K562 (cell line): Measurements from ENCODE around the gene CAPN5. TPM values are rescaled to one million over a fixed set of nuclear protein-coding genes. Genes with fewer than 3 reads are reported as not detected.

Source experiments
- ATF3 ChIP-seq, 2 experiments: fragments of 450-650 bp in 1 of 2; sonication (generic) in 1 of 2; formaldehyde crosslinking in 1 of 2; IDR thresholded peaks in 1 of 2; conservative IDR thresholded peaks in 1 of 2; 2 replicates each; pipeline versions ENCODE4 v1.6.1 to v1.8.1; 2016 to 2023; ENCODE audit warnings: mild to moderate bottlenecking in 2 of 2, moderate library complexity in 2 of 2, inconsistent platforms in 1 of 2, missing genetic modification reagents in 1 of 2
- CBX5 ChIP-seq: IDR thresholded peaks from 2 replicates; pipeline ENCODE4 v1.6.1; 2014; ENCODE audit warnings: low read depth, borderline replicate concordance
- CEBPB ChIP-seq: fragments of 450-650 bp; IDR thresholded peaks from 2 replicates; pipeline ENCODE4 v1.6.1; 2016; ENCODE audit warnings: missing genetic modification characterization, missing compliant biosample characterization
- CGGBP1 ChIP-seq: fragments of 250-450 bp; sonication (Bioruptor Pico); IDR thresholded peaks from 2 replicates; pipeline ENCODE4 v1.9.0; 2021; ENCODE audit warnings: mild to moderate bottlenecking
- DEAF1 ChIP-seq: fragments of 450-650 bp; formaldehyde crosslinking; IDR thresholded peaks from 2 replicates; pipeline ENCODE4 v1.4.0; 2020; ENCODE audit warnings: mild to moderate bottlenecking, moderate library complexity
- GABPB2 ChIP-seq: fragments of 250-450 bp; sonication (Bioruptor Pico); conservative IDR thresholded peaks from 2 replicates; pipeline ENCODE4 v1.5.1; 2021; ENCODE audit warnings: mild to moderate bottlenecking
- HDAC2 ChIP-seq: fragments of 450-650 bp; IDR thresholded peaks from 2 replicates; pipeline ENCODE4 v1.6.1; 2016; ENCODE audit warnings: mild to moderate bottlenecking
- NCOA1 ChIP-seq: fragments of 450-650 bp; IDR thresholded peaks from 2 replicates; pipeline ENCODE4 v1.6.1; 2016; ENCODE audit warnings: low read depth
- PTRF ChIP-seq: fragments of 450-650 bp; IDR thresholded peaks from 2 replicates; pipeline ENCODE4 v1.6.1; 2016; ENCODE audit warnings: mild to moderate bottlenecking, missing genetic modification characterization, missing compliant biosample characterization
- REST ChIP-seq, 2 experiments: fragments of 450-650 bp; formaldehyde crosslinking in 1 of 2; IDR thresholded peaks; 2 replicates each; pipeline versions ENCODE4 v1.4.0 to v1.6.1; 2014 to 2020; ENCODE audit warnings: mild to moderate bottlenecking in 2 of 2, borderline replicate concordance in 1 of 2, low read depth in 1 of 2
- RUNX1 ChIP-seq: sonication (generic); IDR thresholded peaks from 2 replicates; pipeline ENCODE4 v1.6.1; 2016; ENCODE audit warnings: antibody characterized with exemption, low read depth
- SAP30 ChIP-seq: fragments of 200-600 bp; sonication (generic); IDR thresholded peaks from 2 replicates; pipeline ENCODE4 v1.6.1; 2012; ENCODE audit warnings: borderline replicate concordance, low read depth, mild to moderate bottlenecking, moderate library complexity, low read length, control low read depth, inconsistent platforms; ENCODE audit not compliant: insufficient read depth, poor library complexity, severe bottlenecking
- SMAD1 ChIP-seq: fragments of 150-350 bp; IDR thresholded peaks from 2 replicates; pipeline ENCODE4 v1.6.1; 2014; ENCODE audit warnings: low read length, low read depth; ENCODE audit not compliant: partially characterized antibody
- SREBF1 ChIP-seq: fragments of 150-350 bp; IDR thresholded peaks from 2 replicates; pipeline ENCODE4 v1.6.1; 2014; ENCODE audit warnings: antibody characterized with exemption, low read depth, low read length, borderline replicate concordance
- TRIM28 ChIP-seq: fragments of 450-650 bp; IDR thresholded peaks from 2 replicates; pipeline ENCODE4 v1.6.1; 2017
- ZBED1 ChIP-seq: IDR thresholded peaks from 2 replicates; pipeline ENCODE4 v1.6.1; 2014
- ZC3H8 ChIP-seq: fragments of 450-650 bp; IDR thresholded peaks from 2 replicates; pipeline ENCODE4 v1.6.1; 2017
- ZNF586 ChIP-seq: fragments of 450-650 bp; formaldehyde crosslinking; conservative IDR thresholded peaks from 2 replicates; pipeline ENCODE4 v1.4.0; 2020; ENCODE audit warnings: mild to moderate bottlenecking, moderate library complexity
- ZSCAN32 ChIP-seq: fragments of 450-650 bp; formaldehyde crosslinking; IDR thresholded peaks from 2 replicates; pipeline ENCODE4 v1.4.0; 2020; ENCODE audit warnings: mild to moderate bottlenecking, moderate library complexity
- polyA plus RNA-seq, 8 experiments: library from polyadenylated mRNA; depleted of rRNA in 4 of 8; stranded (reverse) in 5 of 8; unstranded in 3 of 8; fragments of >200 nt; fragmentation: Nextera tagmentation in 2 of 8; fragmentation: Illumina TruSeq in 1 of 8; extraction: Ambion mirVana in 2 of 8; extraction: Trizol in 1 of 8; gene quantifications; 2 replicates each; pipeline versions ENCODE4 v1.2.1 to v1.2.3, GENCODE V29; 2011 to 2014; ENCODE audit warnings: inconsistent platforms in 1 of 8, missing spikeins in 1 of 8
- total RNA-seq, 7 experiments: library from RNA; depleted of rRNA in 6 of 7; stranded (reverse); fragments of >200 nt in 6 of 7; fragmentation: Illumina TruSeq in 2 of 7; extraction: Trizol in 2 of 7; gene quantifications; 2 replicates each; pipeline versions ENCODE4 v1.2.1 to v1.2.3, GENCODE V29; 2011 to 2021; ENCODE audit warnings: low replicate concordance in 1 of 7

Gene CAPN5
- total and polyA plus RNA-seq, 9 of the 15 experiments (the other 6 are each of a cell fraction or from before 2014, with no cell fraction given) = 0.04 to 0.44 (median 0.14) TPM; not detected in 2

- TF ChIP-seq TRIM28 (no peak), SAP30 (no peak), SMAD1 (no peak), DEAF1 (CRISPR knock-in tag) (0 out of 2 replicates have a peak, but pooled peaks have one; percentile 7), GABPB2 (CRISPR knock-in tag) (no peak), ATF3 (IDR thresholded peaks at IDR 0.05) (no peak), ATF3 (CRISPR knock-in tag; conservative IDR thresholded peaks at IDR 0.05) (no peak), REST (IDR thresholded peaks at IDR 0.05; ENCODE audit: borderline replicate concordance) (peak; percentile 85), REST (CRISPR knock-in tag; IDR thresholded peaks at IDR 0.05; ENCODE audit: low read depth) (no peak), ZBED1 (no peak), CGGBP1 (no peak), NCOA1 (no peak), PTRF (no peak), ZNF586 (CRISPR knock-in tag) (no peak), CEBPB (tag) (no peak), CBX5 (no peak), ZSCAN32 (CRISPR knock-in tag) (no peak), ZC3H8 (no peak), SREBF1 (no peak), HDAC2 (no peak), RUNX1 (no peak)
Observed at GRCh38 chr11:77046060-77046501, 20.7 kb upstream of the CAPN5 start (continued).
